H1 (cell line): ENCODE data around the gene CREG2. TPM values are rescaled to one million over a fixed set of nuclear protein-coding genes. Genes with fewer than 3 reads are reported as not detected.

ENCODE experiments used
- POLR2A ChIP-seq, 2 experiments: IDR thresholded peaks; 1 replicate in 1 of 2; 2 replicates in 1 of 2; pipeline ENCODE4 v1.6.1; 2011; ENCODE audit warnings: low read depth in 2 of 2, low read length in 2 of 2, mild to moderate bottlenecking in 2 of 2; ENCODE audit errors: control extremely low read depth in 1 of 2
- SIN3A ChIP-seq, 2 experiments: IDR thresholded peaks in 1 of 2; conservative IDR thresholded peaks in 1 of 2; 2 replicates each; pipeline ENCODE4 v1.6.1; 2011 to 2012; ENCODE audit warnings: low read length in 2 of 2, improper control_type of control experiment in 1 of 2, low read depth in 1 of 2, mild to moderate bottlenecking in 1 of 2
- SP2 ChIP-seq: IDR thresholded peaks from 2 replicates; pipeline ENCODE4 v1.6.1; 2012; ENCODE audit warnings: mild to moderate bottlenecking, low read length, inconsistent platforms
- polyA plus RNA-seq, 7 experiments: library from polyadenylated mRNA; depleted of rRNA in 3 of 7; stranded (reverse) in 5 of 7; unstranded in 2 of 7; fragments of >200 nt in 5 of 7; fragments of 200-250 nt in 2 of 7; gene quantifications; 1 replicate in 5 of 7; 2 replicates in 1 of 7; 4 replicates in 1 of 7; pipeline versions ENCODE4 v1.2.1 to v1.2.3, GENCODE V29; 2011 to 2013; ENCODE audit warnings: missing spikeins in 2 of 7, mixed read lengths in 2 of 7
- total RNA-seq: library from RNA; stranded (reverse); fragmentation: NEBNext Ultra II Directional; extraction: Animal tissue kit (Norgen Biotek cat#: 25700); gene quantifications from 2 replicates; pipeline ENCODE4 v1.2.1, GENCODE V29; 2021
- TF ChIP-seq, protein P1 (sequence below), 3 experiments: IDR thresholded peaks; 1 replicate in 2 of 3; 2 replicates in 1 of 3; pipeline versions ENCODE4 v1.5.1 to v1.6.1; 2011; ENCODE audit warnings: low read length in 3 of 3, mild to moderate bottlenecking in 3 of 3, inconsistent platforms in 2 of 3, low read depth in 1 of 3, moderate library complexity in 1 of 3; ENCODE audit not compliant: insufficient read depth in 1 of 3; ENCODE audit errors: control extremely low read depth in 1 of 3

The CREG2 gene
- total and polyA plus RNA-seq, 2 of the 8 experiments (the other 6 are each of a cell fraction or from before 2014, with no cell fraction given) = 2.0 to 2.2 TPM

DNA sequence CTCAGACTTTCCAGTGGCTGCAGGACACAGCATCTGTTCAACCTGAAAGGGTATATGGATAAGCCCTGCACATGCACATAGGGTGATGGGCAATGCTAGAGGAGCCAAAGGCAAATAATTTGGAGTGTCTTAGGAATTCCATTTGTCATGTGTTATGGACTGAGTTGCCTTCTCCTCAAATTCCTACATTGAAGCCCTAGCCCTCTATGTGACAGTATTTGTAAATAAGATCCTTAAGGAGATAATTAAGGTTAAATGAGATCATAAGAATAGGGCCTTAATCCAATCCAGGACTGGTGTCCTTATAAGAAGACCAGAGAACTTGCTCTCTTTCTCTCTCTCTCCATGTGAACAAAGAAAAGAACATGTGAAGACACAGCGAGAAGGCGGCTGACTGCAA lies 42.9 kb upstream of the CREG2 start (continued):
- TF ChIP-seq, protein P1, sequence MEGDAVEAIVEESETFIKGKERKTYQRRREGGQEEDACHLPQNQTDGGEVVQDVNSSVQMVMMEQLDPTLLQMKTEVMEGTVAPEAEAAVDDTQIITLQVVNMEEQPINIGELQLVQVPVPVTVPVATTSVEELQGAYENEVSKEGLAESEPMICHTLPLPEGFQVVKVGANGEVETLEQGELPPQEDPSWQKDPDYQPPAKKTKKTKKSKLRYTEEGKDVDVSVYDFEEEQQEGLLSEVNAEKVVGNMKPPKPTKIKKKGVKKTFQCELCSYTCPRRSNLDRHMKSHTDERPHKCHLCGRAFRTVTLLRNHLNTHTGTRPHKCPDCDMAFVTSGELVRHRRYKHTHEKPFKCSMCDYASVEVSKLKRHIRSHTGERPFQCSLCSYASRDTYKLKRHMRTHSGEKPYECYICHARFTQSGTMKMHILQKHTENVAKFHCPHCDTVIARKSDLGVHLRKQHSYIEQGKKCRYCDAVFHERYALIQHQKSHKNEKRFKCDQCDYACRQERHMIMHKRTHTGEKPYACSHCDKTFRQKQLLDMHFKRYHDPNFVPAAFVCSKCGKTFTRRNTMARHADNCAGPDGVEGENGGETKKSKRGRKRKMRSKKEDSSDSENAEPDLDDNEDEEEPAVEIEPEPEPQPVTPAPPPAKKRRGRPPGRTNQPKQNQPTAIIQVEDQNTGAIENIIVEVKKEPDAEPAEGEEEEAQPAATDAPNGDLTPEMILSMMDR (IDR thresholded peaks at IDR 0.05; ENCODE audit: control extremely low read depth in 1 of 3, insufficient read depth in 1 of 3, low read depth in 1 of 3, low read length in 3 of 3) = no peak
- TF ChIP-seq POLR2A (IDR thresholded peaks at IDR 0.05; ENCODE audit: control extremely low read depth in 1 of 2, low read depth in 2 of 2, low read length in 2 of 2) = no peak
- no peak for TF ChIP-seq SP2
- TF ChIP-seq SIN3A (conservative IDR thresholded peaks at IDR 0.05 in 1 of 2, IDR thresholded peaks at IDR 0.05 in 1 of 2; ENCODE audit: low read depth in 1 of 2, low read length in 2 of 2) = no peak
